Endothelial cell of umbilical vein (primary cell): ENCODE data around the gene TUFT1. TPM values are rescaled to one million over a fixed set of nuclear protein-coding genes. Genes with fewer than 3 reads are reported as not detected.

Experiments used
- BruUV-seq: library from RNA; stranded (reverse); fragments of 400-500 nt; replicated peaks from 2 replicates; lab custom pipeline; 2021; lab: Mats Ljungman, UMichigan
- CTCF ChIA-PET: fragments of 300-600, 350-600 bp; sonication (Branson Sonifier 250); formaldehyde crosslinking; loops from one replicate; lab custom pipeline; 2021; ENCODE audit warnings: antibody characterized with exemption, inconsistent platforms; lab: Charles Lee
- POLR2A ChIA-PET: fragments of 300-600, 350-600 bp; sonication (Branson Sonifier 250); formaldehyde crosslinking; loops from one replicate; lab custom pipeline; 2021; ENCODE audit warnings: antibody characterized with exemption, inconsistent platforms; lab: Charles Lee
- DNase-seq: peaks from one replicate; pipeline ENCODE4 v3.0.0-alpha.2; 2011; ENCODE audit warnings: low read depth, low spot score
- FAIRE-seq: peaks from 2 replicates; lab custom pipeline; 2011; peaks lifted over from hg19 to GRCh38; lab: Jason Lieb, UNC
- H2AFZ ChIP-seq: 2 replicates; pipeline ENCODE4 v1.6.0; 2012; ENCODE audit warnings: low read depth, low read length, control low read depth, inconsistent platforms
- H3K27ac ChIP-seq: 2 replicates; pipeline ENCODE4 v1.5.1; 2011; ENCODE audit warnings: low read depth, mild to moderate bottlenecking, control low read depth, low read length, moderate library complexity; ENCODE audit not compliant: insufficient read depth
- H3K27me3 ChIP-seq, 2 experiments: 2 replicates each; pipeline versions ENCODE4 v1.6.0 to v1.6.1; 2011; ENCODE audit warnings: low read length in 2 of 2, mixed read lengths in 1 of 2; ENCODE audit not compliant: control insufficient read depth in 2 of 2, insufficient read depth in 2 of 2
- H3K36me3 ChIP-seq, 2 experiments: 2 replicates in 1 of 2; 3 replicates in 1 of 2; pipeline ENCODE4 v1.5.1; 2011; ENCODE audit warnings: low read length in 2 of 2, mild to moderate bottlenecking in 1 of 2, moderate library complexity in 1 of 2; ENCODE audit not compliant: control insufficient read depth in 2 of 2, insufficient read depth in 2 of 2; ENCODE audit errors: extremely low read depth in 1 of 2
- H3K4me1 ChIP-seq: 3 replicates; pipeline ENCODE4 v1.5.1; 2011; ENCODE audit warnings: mild to moderate bottlenecking, low read length; ENCODE audit not compliant: control insufficient read depth, insufficient read depth; ENCODE audit errors: extremely low read depth
- H3K4me2 ChIP-seq: 2 replicates; pipeline ENCODE4 v1.6.1; 2011; ENCODE audit warnings: low read length, control low read depth, mixed read lengths; ENCODE audit not compliant: insufficient read depth
- H3K4me3 ChIP-seq, 3 experiments: fragments of 200-600 bp in 1 of 3; sonication (generic), shearing (Covaris generic) in 1 of 3; replicated peaks in 1 of 3; 2 replicates each; pipeline ENCODE4 v1.5.1; 2011 to 2016; ENCODE audit warnings: control low read depth in 3 of 3, low read length in 3 of 3, mild to moderate bottlenecking in 2 of 3, inconsistent platforms in 1 of 3, low read depth in 1 of 3, moderate library complexity in 1 of 3; ENCODE audit not compliant: insufficient read depth in 1 of 3
- H3K79me2 ChIP-seq: 2 replicates; pipeline ENCODE4 v1.6.0; 2012; ENCODE audit warnings: low read length, inconsistent platforms; ENCODE audit not compliant: control insufficient read depth, insufficient read depth
- H3K9ac ChIP-seq: replicated peaks from 2 replicates; pipeline ENCODE3; 2011; ENCODE audit warnings: low read length, control low read depth; ENCODE audit not compliant: insufficient read depth; ENCODE audit errors: extremely low read depth
- H3K9me1 ChIP-seq: replicated peaks from 3 replicates; pipeline ENCODE4 v1.6.0; 2011; ENCODE audit warnings: mild to moderate bottlenecking, low read length; ENCODE audit not compliant: control insufficient read depth, insufficient read depth; ENCODE audit errors: extremely low read depth
- H3K9me3 ChIP-seq: replicated peaks from 2 replicates; pipeline ENCODE4 v1.5.1; 2012; ENCODE audit warnings: low read length, inconsistent platforms; ENCODE audit not compliant: control insufficient read depth, insufficient read depth
- H4K20me1 ChIP-seq: replicated peaks from 2 replicates; pipeline ENCODE3; 2011; ENCODE audit warnings: mild to moderate bottlenecking, low read length; ENCODE audit not compliant: control insufficient read depth, insufficient read depth; ENCODE audit errors: extremely low read depth
- FOS ChIP-seq: IDR thresholded peaks from 2 replicates; pipeline ENCODE4 v1.6.1; 2011; ENCODE audit warnings: mild to moderate bottlenecking, low read length, moderate library complexity, borderline replicate concordance; ENCODE audit not compliant: insufficient read depth
- GATA2 ChIP-seq: IDR thresholded peaks from 2 replicates; pipeline ENCODE4 v1.7.0; 2011; ENCODE audit warnings: low read depth, mild to moderate bottlenecking, moderate library complexity, mixed read lengths, low read length; ENCODE audit not compliant: insufficient read length, insufficient read depth
- MYC ChIP-seq: IDR thresholded peaks from one replicate; pipeline ENCODE4 v1.6.1; 2011; ENCODE audit warnings: mild to moderate bottlenecking, low read depth, low read length
- POLR2A ChIP-seq: IDR thresholded peaks from 2 replicates; pipeline ENCODE4 v1.6.1; 2012; ENCODE audit warnings: low read depth, mild to moderate bottlenecking, control low read depth, low read length
- POLR2AphosphoS5 ChIP-seq: IDR thresholded peaks from 2 replicates; pipeline ENCODE4 v1.6.1; 2012; ENCODE audit warnings: low read depth, mild to moderate bottlenecking, control low read depth, low read length, moderate library complexity; ENCODE audit not compliant: insufficient read depth
- dilution Hi-C: fragments of 300-500 bp; cut with MboI; formaldehyde crosslinking; loops from one replicate; pipeline ENCODE4 v1.15.0; 2019; ENCODE audit warnings: low sequenced_read_pairs; ENCODE audit not compliant: extremely low pct_ligation_motif_present
- intact Hi-C: fragments of 100-400 bp; cut with micrococcal nuclease; formaldehyde crosslinking; loops from one replicate; pipeline ENCODE4 v1.10.0; 2022
- polyA plus RNA-seq, 4 experiments: library from polyadenylated mRNA; depleted of rRNA in 3 of 4; stranded (reverse) in 3 of 4; unstranded in 1 of 4; fragments of >200 nt; gene quantifications; 2 replicates each; pipeline versions ENCODE4 v1.2.1 to v1.2.3, GENCODE V29; 2011 to 2012; ENCODE audit warnings: missing spikeins in 1 of 4
- total RNA-seq: library from RNA; stranded (reverse); gene quantifications from 2 replicates; pipeline ENCODE4 v1.2.3, GENCODE V29; 2021
- TF ChIP-seq, protein P1 (sequence below): IDR thresholded peaks from 2 replicates; pipeline ENCODE4 v1.6.1; 2011; ENCODE audit not compliant: insufficient read depth, insufficient read length

Gene TUFT1
- total and polyA plus RNA-seq, 2 donors (not counting 3 experiments of a cell fraction or from before 2014, with no cell fraction given): 4.3 to 5.1 TPM

DNA sequence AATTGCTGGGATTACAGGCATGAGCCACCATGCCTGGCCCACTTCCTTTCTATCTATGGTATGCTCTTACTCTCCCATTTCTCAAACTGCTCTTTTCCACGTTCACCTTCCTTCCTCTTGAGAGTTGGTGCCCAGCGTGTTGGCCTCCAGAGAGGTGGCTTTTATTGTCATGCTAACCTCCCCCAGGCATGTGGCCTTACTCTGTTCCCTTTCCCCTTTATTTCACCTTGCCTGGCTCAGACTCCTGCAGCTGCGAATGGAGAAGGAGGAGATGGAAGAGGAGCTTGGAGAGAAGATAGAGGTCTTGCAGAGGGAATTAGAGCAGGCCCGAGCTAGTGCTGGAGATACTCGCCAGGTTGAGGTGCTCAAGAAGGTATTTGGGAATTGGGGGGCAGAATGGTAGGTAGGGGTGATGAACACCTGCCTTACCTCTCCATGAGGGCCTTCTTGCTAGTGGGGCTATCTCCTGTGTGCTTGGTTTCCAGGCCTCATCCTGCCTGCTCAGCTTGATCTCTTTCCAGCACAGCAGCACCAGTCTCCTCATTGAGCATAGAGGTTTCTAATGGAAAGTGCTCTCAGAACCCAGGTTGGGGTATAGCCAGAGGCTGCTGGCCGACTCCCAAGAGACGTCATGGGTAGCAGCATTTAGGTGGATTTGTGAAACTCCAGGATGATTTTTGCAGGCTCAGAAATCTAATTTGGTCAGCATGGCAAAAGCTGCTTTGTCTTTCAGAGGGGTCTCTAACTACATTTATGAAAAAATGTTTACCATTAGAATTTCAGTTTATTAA, 13.2 kb upstream of the TUFT1 start:
- Histone ChIP-seq H3K27me3 (no peaks in the 10 kb centered on the region), H2AFZ (no peak overlapping the region), H3K9me1 (no peaks in the 10 kb centered on the region), H3K9ac (no peak overlapping the region), H3K36me3 (no peaks in the 10 kb centered on the region), H3K9me3 (no peaks in the 10 kb centered on the region), H4K20me1 (no peaks in the 10 kb centered on the region), H3K4me2 (no peak overlapping the region), H3K4me3 (no peak overlapping the region), H3K27ac (no peak overlapping the region), H3K4me1 (no peaks in the 10 kb centered on the region), H3K79me2 (no peaks in the 10 kb centered on the region)
- TF ChIP-seq FOS (no peak), POLR2AphosphoS5 (no peak), POLR2A (no peak), GATA2 (no peak), MYC (no peak)
- TF ChIP-seq, protein P1, sequence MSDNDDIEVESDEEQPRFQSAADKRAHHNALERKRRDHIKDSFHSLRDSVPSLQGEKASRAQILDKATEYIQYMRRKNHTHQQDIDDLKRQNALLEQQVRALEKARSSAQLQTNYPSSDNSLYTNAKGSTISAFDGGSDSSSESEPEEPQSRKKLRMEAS: no peak
- ChIA-PET POLR2A (no interaction called here), CTCF (interaction anchor here (1.0 kb wide), 1 partner anchor 83 kb away, joined by 3 read pairs; no protein-coding TSS in a partner anchor)
- intact Hi-C loops: no loop called here
- DNase-seq: no peak
- BruUV-seq: no TSS peak
- FAIRE-seq: no peak
- dilution Hi-C loops: no loop called here

DNA sequence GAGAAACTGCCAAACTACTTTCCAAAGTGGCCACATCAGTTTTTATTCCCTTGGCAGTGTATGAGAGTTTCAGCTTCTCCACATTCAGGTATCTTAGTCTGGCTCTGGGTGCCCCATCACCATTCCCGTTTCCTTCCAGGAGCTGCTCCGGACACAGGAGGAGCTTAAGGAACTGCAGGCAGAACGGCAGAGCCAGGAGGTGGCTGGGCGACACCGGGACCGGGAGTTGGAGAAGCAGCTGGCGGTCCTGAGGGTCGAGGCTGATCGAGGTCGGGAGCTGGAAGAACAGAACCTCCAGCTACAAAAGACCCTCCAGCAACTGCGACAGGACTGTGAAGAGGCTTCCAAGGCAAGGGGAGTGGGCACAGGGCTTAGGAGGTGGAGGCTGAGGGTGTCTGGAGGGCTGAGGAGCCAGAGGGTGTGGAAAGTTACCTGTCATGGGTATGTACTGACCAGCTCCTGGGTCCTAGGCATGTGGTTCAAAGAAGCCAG, 10.9 kb upstream of the TUFT1 start:
- Histone ChIP-seq H3K36me3 (no peaks in the 10 kb centered on the region), H3K9ac (no peak overlapping the region), H3K9me3 (no peaks in the 10 kb centered on the region), H3K4me3 (no peak overlapping the region), H2AFZ (no peak overlapping the region), H3K27ac (no peak overlapping the region), H3K27me3 (no peaks in the 10 kb centered on the region), H3K4me1 (no peaks in the 10 kb centered on the region), H3K4me2 (no peak overlapping the region), H3K79me2 (no peaks in the 10 kb centered on the region), H3K9me1 (no peaks in the 10 kb centered on the region), H4K20me1 (no peaks in the 10 kb centered on the region)
- no TSS peak for BruUV-seq
- no peak for TF ChIP-seq GATA2
- TF ChIP-seq MYC: no peak
- TF ChIP-seq, protein P1: no peak
- TF ChIP-seq FOS: no peak
- no peak for TF ChIP-seq POLR2AphosphoS5
- FAIRE-seq (no peak), DNase-seq (no peak)
- CTCF ChIA-PET: interaction anchor here (0.7 kb wide), 1 partner anchor 65 kb away, joined by 3 read pairs; no protein-coding TSS in a partner anchor
- dilution Hi-C loops: no loop called here
- POLR2A ChIA-PET: no interaction called here
- intact Hi-C loops: no loop called here
